ENCODE data around the gene PPP4R3A.
"Not testable (repeated sequence)": the region's sequence is repeated elsewhere in the genome, so short reads cannot be mapped to it uniquely, and the experiment has no call there.

PPP4R3A gene

DNA sequence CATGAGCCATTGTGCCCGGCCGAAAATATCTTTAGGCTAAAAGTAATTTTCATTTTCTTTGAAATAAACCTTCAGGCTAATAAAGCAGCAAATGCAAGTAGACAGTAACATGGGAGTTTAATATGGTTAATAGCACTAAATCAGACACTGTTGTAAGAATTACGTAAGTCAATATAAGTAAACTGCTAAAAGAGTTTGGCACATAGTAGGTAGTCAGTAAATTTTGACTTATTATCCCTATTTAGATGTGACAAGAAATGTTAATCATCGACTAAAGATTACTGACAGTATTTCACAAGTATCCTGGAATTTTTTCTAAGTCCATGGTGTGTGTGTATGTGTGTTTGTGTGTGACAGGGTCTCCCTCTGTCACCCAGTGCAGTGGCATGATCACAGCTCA lies 3.9 kb downstream of the PPP4R3A start:
- no peak for DNase-seq (ENCODE audit: low spot score)

DNA sequence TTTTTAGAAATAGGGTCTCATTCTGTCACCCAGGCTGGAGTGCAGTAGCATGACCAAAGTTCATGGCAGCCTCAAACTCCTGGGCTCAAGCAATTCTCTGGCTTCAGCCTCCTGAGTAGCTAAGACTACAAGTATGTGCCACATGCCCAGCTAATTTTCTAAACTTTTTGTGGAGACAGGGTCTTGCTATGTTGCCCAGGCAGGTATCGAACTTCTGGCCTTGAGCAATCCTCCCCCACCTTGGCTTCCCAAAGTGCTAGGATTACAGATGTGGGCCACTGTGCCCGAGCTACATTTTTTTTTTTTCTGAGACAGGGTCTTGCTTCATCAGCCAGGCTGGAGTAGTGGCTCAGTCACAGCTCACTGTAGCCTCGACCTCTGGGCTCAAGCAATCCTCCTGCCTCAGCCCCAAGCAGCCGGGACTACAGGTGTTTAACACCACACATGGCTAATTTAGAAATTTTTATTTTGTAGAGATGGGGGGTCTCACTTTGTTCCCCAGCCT lies 7.1 kb downstream of the PPP4R3A start:
- no peak for DNase-seq (ENCODE audit: low spot score)

DNA sequence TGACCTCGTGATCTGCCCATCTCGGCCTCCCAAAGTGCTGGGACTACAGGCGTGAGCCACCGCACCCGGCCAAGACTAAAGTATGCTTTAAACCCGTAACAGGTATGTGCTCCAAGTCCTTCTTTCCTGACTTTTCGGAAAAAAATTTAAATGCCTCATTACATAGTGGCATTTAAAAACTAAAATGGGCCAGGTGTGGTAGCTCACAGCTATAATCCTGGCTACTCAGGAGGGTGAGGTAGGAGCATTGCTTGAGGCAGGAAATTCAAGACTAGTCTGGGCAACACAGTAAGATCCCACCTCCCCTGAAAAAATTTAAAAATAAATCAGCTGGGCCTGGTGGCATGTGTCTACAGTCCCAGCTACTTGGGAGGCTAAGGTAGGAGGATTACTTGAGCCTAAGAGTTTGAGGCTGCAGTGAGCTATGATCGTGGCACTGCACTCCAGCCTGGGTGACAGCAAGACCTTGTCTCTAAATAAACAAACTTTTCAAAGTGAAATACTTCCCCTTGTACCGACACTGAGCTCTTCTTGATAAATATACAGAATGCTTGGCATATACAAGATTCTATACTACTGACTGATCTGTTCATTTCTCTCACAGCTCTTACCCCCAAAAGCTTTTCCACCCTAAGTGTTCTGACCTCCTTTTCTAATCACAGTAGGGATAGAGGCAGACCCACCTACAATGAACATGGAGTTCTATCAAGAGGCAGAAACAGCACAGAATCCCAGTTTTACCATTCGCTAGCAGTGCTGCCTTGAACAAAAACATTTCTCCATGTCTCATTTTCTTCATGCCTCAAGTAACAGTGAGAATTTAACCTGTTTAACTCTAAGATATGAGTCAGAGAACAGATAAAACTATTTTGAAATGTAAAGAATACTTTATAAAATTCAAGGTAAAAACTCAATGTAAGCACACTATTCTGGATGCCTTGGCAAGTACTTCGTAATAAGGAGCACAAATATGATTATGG lies 7.9 kb downstream of the PPP4R3A start:
- no peak for DNase-seq (ENCODE audit: low spot score)

DNA sequence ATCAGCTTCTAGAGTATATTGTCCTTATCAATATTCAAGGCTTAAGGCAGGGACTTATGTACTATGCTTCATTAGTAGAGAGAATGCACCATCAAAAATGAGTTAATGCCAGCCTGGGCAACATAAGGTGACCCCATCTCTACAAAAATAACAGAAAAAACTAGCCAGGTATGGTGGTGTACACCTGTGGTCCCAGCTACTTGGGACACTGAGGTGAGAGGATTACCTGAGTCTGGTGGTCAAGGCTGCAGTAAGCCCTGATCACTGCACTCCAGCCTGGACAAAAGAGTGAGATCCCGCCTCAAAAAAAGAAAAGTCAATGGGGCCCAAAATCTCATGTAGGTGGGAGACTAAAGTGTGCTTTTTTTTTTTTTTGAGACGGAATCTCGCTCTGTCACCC lies 8.8 kb downstream of the PPP4R3A start:
- DNase-seq (ENCODE audit: low spot score) = no peak

DNA sequence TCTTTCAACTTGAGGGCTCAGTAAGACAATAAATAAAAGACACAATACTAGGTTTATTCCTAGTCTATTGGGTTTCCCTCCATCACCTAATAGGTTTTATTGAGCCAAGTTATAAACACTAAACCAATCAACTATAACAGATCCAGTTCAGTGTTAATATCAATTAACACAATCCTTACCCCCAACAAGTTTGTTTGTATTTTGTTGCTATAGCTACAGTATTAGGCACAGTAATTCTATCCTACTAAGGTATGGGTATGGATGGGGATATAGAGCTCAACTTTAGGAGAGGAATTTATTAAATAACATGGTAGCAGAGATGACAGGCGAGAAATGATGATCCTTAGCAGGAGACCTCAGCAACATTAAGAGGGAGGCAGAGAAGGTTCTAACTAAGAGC lies 13.3 kb downstream of the PPP4R3A start:
- no peak for DNase-seq (ENCODE audit: low spot score)

DNA sequence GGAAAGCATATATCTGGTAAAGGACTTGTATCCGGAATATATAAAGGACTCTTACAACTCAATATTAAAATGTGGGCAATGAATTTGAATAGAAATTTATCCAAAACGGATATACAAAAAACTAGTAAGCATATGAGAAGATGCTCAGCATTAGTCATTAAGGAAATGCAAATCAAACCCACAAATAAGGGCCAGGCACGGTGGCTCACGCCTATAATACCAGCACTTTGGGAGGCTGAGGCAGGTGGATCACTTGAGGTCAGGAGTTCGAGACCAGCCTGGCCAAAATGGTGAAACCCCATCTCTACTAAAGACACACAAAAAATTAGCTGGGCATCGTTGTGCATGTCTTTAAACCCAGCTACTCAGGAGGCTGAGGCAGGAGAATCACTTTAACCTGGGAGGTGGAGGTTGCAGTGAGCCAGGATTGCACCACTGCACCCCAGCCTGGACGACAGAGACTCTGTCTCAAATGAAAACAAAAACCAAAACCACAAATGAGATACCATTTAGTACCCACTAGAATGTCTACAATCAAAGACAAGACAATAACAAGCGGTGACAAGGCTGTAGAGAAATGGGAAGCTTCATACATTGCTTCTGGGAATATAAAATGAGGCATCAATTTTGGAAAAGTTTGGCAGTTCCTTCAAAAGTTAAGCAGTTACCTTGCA lies 15.6 kb downstream of the PPP4R3A start:
- DNase-seq (ENCODE audit: low spot score) = not testable (repeated sequence)

DNA sequence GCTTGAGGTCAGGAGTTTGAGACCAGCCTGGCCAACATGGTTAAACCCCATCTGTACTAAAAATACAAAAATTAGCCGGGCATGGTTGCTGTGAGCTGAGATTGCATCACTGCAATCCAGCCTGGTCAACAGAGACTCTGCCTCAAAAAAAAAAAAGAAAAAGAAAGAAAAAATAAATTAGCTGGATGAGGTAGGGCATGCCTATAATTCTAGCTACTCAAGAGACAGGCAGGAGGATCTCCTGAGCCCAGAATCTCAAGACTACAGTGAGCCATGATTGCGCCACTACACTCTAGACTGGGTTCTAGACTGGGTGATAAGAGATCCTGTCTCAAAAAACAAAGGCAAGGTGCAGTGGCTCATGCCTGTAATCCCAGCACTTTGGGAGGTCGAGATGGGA lies 16.9 kb downstream of the PPP4R3A start:
- DNase-seq (ENCODE audit: low spot score) = no peak

DNA sequence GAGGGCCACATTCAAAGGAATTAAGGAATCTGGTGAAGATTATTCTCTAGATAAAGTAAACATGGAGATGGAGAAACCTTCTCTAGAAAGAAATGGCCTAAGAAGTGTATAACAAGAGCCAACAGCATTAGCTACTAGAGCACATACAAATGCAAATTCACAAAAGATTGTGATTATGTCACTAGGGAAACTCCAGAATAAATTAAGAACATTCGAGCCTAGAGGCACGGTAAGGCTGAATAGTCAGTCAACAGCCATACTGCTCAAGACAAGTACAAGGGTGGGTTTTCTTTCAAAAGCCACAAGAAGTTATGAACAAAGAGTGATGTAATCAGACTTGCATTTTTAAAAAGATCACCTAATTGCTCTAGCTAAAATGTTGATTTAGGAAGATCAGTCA lies 25.4 kb downstream of the PPP4R3A start:
- DNase-seq (ENCODE audit: low spot score) = no peak

DNA sequence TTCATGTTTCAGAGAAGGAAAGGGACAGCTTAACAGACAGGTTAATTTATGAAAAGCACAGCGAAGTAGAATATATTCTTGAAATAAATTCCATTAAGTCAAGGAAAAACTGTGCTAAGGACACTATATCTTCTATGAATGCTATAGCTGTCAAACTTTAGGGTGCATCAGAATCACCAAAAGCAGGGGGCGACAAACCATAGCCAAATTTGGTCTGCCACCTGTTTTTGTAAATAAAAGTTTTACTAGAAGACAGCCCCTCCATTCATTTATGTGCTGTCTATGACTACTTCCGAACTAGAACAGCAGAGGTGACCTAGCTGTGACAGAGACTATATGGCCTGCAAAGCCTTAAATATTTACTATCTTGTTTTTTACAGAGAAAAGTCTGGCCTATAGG lies 25.9 kb downstream of the PPP4R3A start:
- no peak for DNase-seq (ENCODE audit: low spot score)

DNA sequence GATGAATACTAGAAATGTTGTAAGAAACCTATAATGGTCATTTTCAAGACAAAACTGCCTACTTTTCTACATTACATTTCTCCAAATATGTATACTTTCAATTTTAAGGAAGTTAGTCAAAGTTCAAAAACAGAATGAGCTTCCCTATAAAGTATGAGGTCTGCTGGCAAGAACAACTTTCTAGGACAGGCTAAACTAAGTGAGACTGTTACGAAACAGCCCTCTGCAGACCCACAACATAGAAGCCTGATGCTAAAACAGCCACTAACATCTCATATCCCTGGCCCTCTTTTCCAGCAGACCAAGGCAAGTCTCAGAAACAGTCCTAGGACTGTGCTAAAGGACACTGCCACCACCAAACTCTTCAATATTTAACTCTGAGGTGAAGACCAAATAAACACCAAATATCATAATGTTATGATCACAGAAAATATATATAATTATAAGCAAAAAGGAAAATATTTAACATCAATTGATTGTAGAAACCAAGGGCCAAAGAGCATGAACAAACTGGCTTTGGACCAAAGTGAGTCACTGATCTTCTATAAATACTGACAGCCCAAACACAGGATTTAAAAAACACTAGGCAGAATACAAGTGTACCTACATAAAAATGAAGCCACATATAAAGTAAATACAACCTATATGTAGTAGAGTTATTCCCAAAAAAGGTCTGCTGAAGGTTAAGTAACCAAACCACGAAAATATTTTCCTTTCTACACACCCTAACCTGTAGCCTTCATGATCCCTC lies 27.7 kb downstream of the PPP4R3A start:
- no peak for DNase-seq (ENCODE audit: low spot score)

DNA sequence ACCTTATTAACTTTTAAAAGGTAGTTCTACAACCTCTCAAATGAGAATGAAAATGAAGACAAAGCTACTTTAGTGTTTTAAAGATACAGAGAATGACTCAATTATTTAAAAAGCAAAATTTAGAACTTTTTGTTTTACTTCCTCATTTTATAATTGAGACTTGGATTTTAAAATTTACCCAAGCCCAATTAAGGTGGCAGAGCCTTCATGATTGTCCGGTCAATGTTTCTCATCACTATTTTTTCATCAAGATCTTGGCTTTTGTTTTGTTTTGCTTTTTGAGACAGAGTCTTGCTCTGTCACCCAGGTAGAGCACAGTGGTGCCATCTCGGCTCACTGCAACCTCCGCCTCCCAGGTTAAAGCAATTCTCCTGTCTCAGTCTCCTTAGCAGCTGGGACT lies 32.7 kb downstream of the PPP4R3A start:
- DNase-seq (ENCODE audit: low spot score) = no peak

DNA sequence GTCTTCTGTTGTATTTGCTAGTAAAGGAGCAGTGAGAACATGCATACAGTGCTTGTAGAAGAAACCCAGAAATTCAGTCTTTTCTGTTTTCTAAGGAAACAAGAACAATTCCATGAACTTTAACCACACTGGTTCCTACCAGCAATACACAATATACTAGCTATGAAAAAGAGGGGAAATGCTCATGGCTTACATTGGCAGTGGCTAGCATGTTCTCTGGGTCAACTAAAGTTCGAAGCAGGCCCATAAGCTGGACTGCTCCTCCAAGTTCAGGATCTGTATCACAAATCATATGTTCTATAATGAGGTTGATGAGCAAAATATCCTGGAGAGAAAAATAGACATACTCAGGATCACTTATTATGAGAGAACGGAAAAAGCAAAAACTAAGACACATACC lies 37.1 kb downstream of the PPP4R3A start:
- DNase-seq (ENCODE audit: low spot score) = no peak

DNA sequence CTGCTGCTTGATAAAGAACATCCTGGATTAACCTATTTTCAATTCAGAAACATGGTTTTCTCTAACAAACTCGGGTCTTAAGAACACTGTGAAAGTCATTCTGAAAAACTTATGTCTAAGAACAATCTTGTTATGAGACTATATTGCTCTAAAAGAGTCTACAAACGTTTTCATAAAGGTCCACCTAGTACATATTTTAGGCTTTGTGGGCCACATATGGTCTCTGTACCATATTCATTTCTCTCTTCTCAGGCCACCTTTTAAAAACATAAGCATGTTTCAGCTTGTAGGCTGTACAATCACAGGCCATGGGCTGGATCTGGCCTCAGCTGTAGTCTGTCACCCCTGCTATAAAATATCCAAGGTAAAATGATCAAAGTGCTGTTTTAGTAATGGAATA lies 39.9 kb downstream of the PPP4R3A start:
- no peak for DNase-seq (ENCODE audit: low spot score)

DNA sequence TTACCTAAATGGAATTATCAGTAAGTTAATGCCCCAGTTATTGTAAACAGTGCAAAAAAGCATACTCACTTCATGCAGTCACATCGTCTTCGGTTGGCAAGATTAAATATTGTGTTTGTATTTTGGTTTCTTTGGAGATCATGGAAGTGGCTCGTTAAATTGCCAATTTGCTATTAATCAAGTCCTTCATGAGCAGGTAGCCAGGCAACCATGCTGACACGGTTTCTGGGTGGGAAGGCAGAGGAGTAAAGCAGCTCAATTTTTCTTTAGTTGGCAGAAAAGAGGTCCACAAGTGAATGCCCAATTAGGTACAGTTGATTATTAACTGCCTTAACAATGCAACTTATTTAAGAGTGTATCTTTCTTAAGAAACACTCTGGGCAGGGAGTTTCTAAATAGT lies 43.9 kb downstream of the PPP4R3A start:
- DNase-seq (ENCODE audit: low spot score) = no peak

DNA sequence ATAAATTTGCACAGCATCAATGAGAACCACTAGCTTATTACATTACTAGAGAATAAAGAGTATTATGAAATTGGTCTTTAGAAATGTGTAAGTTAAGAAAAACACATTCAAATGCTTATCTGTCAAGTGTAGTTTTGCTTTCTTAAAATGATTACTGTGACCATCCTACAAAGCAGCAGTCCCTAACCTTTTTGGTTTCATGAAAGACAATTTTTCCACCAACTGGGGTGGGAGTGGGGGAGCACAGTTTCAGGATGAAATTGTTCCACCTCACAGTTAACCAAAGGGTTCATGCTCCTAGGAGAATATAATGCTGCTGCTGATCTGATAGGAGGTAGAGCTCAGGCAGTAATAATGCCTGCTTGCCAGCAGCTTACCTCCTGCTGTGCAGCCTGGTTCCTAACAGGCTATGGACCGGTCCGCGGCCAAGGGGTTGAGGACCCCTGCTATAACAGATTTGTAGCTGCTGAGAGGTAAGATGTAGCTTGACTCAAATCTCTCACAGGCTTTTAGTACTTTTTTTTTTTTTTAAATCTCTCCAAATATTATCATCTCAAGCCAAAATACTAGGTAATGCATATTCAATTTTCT lies 45.4 kb downstream of the PPP4R3A start:
- DNase-seq (ENCODE audit: low spot score) = no peak

DNA sequence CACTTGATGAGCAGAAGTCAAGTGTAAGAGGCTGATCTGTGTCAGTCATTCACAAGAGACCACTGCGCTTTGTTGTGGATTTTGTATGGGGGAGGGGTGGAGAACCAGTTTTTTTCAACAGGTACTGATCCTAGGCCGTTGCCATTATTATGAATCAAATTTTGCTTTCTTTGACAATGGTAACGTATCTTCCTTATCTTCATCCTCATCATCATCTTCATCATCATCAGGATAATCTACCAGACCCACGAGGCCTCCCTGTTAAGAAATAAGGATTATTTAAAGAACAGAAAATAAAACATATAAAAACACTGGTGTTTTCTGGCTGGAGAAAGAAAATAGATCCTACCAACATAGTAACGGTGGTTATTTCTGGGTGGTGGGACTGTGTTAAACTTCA lies 51.5 kb downstream of the PPP4R3A start:
- DNase-seq (ENCODE audit: low spot score) = no peak

DNA sequence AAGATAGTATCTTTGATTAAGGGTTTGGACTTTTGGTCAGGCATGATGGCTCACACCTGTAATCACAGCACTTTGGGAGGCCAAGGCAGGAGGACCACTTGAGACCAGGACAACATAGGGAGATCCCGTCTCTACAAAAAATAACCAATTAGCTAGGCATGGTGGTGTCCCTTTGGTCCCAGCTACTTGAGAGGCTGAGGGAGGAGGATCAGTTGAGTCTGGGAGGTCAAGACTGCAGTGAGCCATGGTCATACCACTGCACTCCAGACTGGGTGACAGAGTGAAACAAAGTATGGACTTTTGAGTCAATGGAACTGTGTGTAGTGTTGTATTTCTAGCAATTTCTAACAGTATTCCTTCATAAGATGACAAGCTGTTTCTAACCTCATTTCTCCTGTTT lies 53.8 kb downstream of the PPP4R3A start:
- no peak for DNase-seq (ENCODE audit: low spot score)

DNA sequence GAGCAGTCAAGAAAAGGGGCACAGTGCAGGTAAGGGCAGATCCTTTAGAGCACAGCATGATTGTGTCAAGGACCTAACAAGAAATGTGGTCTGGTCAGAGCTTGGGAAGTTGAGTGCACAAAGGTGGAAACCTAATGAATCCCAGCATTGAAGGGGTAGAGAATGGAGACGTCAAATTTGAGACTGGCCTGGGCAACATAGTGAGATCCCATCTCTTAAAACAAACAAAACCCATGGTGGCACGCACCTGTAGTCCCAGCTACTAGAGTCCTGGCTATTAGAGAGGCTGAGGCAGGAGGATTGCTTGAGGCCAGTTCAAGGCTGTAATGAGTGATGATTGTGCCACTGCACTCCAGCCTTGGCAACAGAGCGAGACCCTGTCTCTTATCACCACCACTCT lies 55.5 kb downstream of the PPP4R3A start:
- DNase-seq (ENCODE audit: low spot score) = no peak

DNA sequence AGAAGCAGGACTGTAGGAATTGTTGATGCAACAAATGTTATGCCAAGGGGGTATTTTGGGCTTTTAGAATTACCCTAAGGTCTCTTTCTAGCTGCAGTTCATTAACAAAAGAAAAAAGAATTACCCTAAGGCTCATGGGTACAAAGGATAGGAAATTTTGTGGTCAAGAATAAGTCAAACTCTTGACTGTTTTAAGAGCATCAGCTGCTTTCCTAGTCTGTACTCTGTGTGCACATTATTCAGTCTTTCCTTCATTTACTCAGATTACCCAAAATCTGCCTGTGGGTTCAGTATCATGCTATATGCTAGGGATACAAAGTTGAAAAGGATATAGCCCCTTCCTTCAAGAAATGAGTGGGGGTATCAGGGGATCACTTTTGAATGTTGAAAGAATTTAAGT lies 56.0 kb downstream of the PPP4R3A start:
- no peak for DNase-seq (ENCODE audit: low spot score)

DNA sequence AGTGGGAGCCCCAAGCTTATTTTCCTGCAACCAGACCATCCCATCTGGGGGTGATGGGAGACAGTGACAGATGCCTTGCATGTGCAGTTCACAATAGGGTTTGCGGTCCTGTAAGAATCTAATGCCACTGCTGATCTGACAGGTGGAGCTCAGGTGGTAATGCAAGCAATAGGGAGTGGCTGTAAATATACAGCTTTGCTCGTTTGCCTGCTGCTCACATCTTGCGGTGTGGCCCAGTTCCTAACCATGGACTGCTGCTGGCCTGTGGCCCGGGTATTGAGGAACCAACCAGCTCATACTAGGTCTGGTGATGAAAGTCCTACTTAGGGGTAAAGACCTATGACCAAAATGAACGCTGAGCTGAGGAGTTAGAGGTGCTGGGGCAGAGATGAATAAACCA lies 56.4 kb downstream of the PPP4R3A start:
- DNase-seq (ENCODE audit: low spot score) = no peak

DNA sequence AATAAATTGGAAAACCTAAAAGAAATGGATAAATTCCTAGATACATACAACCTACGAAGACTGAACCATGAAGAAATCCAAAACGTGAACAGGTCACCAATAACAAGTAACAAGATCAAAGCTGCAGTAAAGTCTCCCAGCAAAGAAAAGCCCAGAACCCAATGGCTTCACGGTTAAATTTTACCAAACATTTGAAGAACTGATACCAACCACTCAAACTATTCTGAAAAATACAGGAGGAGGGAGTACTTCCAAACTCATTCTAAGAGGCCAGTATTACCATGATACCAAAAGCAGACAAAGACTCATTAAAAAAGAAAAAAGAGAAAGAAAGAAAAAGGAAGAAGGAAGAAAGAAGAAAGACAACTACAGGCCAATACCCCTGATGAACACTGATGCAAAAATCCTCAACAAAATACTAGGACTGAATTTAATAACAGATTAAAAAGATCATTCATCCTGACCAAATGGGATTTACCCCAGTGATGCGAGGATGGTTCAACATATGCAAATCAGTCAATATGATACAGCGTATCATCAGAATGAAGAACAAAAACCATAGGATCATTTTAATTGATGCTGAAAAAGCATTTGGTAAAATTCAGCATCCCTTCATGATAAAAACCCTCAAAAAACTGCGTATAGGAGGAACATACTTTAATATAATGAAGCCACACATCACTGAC lies 65.6 kb downstream of the PPP4R3A start:
- DNase-seq (ENCODE audit: low spot score) = no peak

All from SK-N-DZ (cell line).